HepG2 (cell line): Measurements from ENCODE around the gene TMEM222. TPM values are rescaled to one million over a fixed set of nuclear protein-coding genes. Genes with fewer than 3 reads are reported as not detected.

ENCODE experiments used
- ATAC-seq: fragments of 200-7000 bp; cut with Tn5 transposase; 3 replicates; pipeline ENCODE4 v1.9.1; 2020; ENCODE audit warnings: mild to moderate bottlenecking, moderate library complexity
- BruUV-seq: library from RNA; stranded (reverse); fragments of 400-500 nt; replicated peaks from 2 replicates; lab custom pipeline; 2021; lab: Mats Ljungman, UMichigan
- CTCF ChIA-PET: fragments of 300-600 bp; formaldehyde crosslinking; extraction: SDS; loops from one replicate; lab custom pipeline; 2021; ENCODE audit warnings: low total read pairs, inconsistent platforms, low intra/inter-chr PET ratio; lab: Yijun Ruan, JAX
- POLR2A ChIA-PET: fragments of 350-600 bp; sonication (Branson Sonifier 250); formaldehyde crosslinking; loops from one replicate; lab custom pipeline; 2020; ENCODE audit warnings: antibody characterized with exemption, inconsistent platforms; lab: Yijun Ruan, JAX
- DNase-seq: peaks from one replicate; pipeline ENCODE4 v3.0.0-alpha.2; 2015; ENCODE audit warnings: low spot score
- FAIRE-seq: peaks from 3 replicates; lab custom pipeline; 2011; peaks lifted over from hg19 to GRCh38; lab: Jason Lieb, UNC
- H2AFZ ChIP-seq: one replicate; pipeline ENCODE4 v1.6.1; 2011; ENCODE audit warnings: low read length, inconsistent platforms
- H3K27ac ChIP-seq: fragments of 300-600 bp; 3 replicates; pipeline ENCODE4 v1.8.0; 2011; ENCODE audit warnings: mixed run types, mild to moderate bottlenecking, mixed read lengths, low read length, inconsistent platforms; ENCODE audit not compliant: insufficient read depth; ENCODE audit errors: extremely low read length
- H3K27me3 ChIP-seq, 2 experiments: fragments of 200-600 bp in 1 of 2; 2 replicates in 1 of 2; 3 replicates in 1 of 2; pipeline versions ENCODE4 v1.6.0 to v1.8.0; 2011; ENCODE audit warnings: low read length in 2 of 2, mild to moderate bottlenecking in 2 of 2, moderate library complexity in 2 of 2, inconsistent platforms in 1 of 2; ENCODE audit not compliant: insufficient read depth in 2 of 2, control insufficient read depth in 1 of 2
- H3K36me3 ChIP-seq, 2 experiments: fragments of 200-600 bp in 1 of 2; replicated peaks in 1 of 2; 2 replicates in 1 of 2; 3 replicates in 1 of 2; pipeline versions ENCODE4 v1.5.1 to v1.8.0; 2011; ENCODE audit warnings: low read length in 2 of 2, inconsistent platforms in 1 of 2; ENCODE audit not compliant: insufficient read depth in 2 of 2, control insufficient read depth in 1 of 2
- H3K4me1 ChIP-seq: 2 replicates; pipeline ENCODE4 v1.5.1; 2012; ENCODE audit warnings: low read length, inconsistent platforms; ENCODE audit not compliant: insufficient read depth
- H3K4me2 ChIP-seq: 2 replicates; pipeline ENCODE4 v1.6.0; 2011; ENCODE audit warnings: low read depth, low read length, inconsistent platforms
- H3K4me3 ChIP-seq, 3 experiments: fragments of 200-600 bp in 1 of 3; sonication (generic), shearing (Covaris generic) in 1 of 3; replicated peaks in 1 of 3; 2 replicates each; pipeline ENCODE4 v1.5.1; 2011 to 2016; ENCODE audit warnings: low read length in 3 of 3, inconsistent platforms in 2 of 3, low read depth in 2 of 3, mild to moderate bottlenecking in 2 of 3, control low read depth in 1 of 3, mixed read lengths in 1 of 3; ENCODE audit not compliant: insufficient read depth in 1 of 3
- H3K79me2 ChIP-seq: one replicate; pipeline ENCODE4 v1.6.1; 2011; ENCODE audit warnings: low read length, inconsistent platforms; ENCODE audit not compliant: insufficient read depth
- H3K9ac ChIP-seq: 2 replicates; pipeline ENCODE4 v1.6.0; 2011; ENCODE audit warnings: mild to moderate bottlenecking, low read depth, low read length, inconsistent platforms; ENCODE audit not compliant: insufficient read depth
- H3K9me3 ChIP-seq: 2 replicates; pipeline ENCODE4 v1.5.1; 2012; ENCODE audit warnings: mild to moderate bottlenecking, low read length
- H4K20me1 ChIP-seq: 2 replicates; pipeline ENCODE4 v1.6.0; 2011; ENCODE audit warnings: inconsistent platforms, mild to moderate bottlenecking, low read length, moderate library complexity; ENCODE audit not compliant: insufficient read depth
- NPAS2 ChIP-seq: sonication (generic); formaldehyde crosslinking; IDR thresholded peaks from 2 replicates; pipeline ENCODE4 v1.8.0; 2022; ENCODE audit warnings: mild to moderate bottlenecking, missing genetic modification reagents, borderline replicate concordance
- PTBP1 ChIP-seq: fragments of 200-400 bp; formaldehyde crosslinking; IDR thresholded peaks from 2 replicates; pipeline ENCODE4 v1.6.1; 2018; ENCODE audit warnings: low read length, low read depth; ENCODE audit not compliant: poor library complexity, severe bottlenecking
- SOX13 ChIP-seq, 3 experiments: fragments of 450-650 bp in 1 of 3; sonication (generic) in 1 of 3; formaldehyde crosslinking in 1 of 3; IDR thresholded peaks in 2 of 3; conservative IDR thresholded peaks in 1 of 3; 2 replicates each; pipeline versions ENCODE4 v1.5.0 to v1.6.1; 2016 to 2020; ENCODE audit warnings: antibody characterized with exemption in 1 of 3, mild to moderate bottlenecking in 1 of 3, missing compliant biosample characterization in 1 of 3, missing genetic modification reagents in 1 of 3, moderate library complexity in 1 of 3
- STAG1 ChIP-seq: sonication (generic); formaldehyde crosslinking; IDR thresholded peaks from 2 replicates; pipeline ENCODE4 v1.4.0; 2020; ENCODE audit warnings: missing genetic modification reagents
- TARDBP ChIP-seq: sonication (generic); formaldehyde crosslinking; IDR thresholded peaks from 2 replicates; pipeline ENCODE4 v1.8.0; 2022; ENCODE audit warnings: mild to moderate bottlenecking, missing genetic modification reagents
- XRCC5 ChIP-seq: fragments of 200-400 bp; formaldehyde crosslinking; optimal IDR thresholded peaks from 2 replicates; pipeline ENCODE3; 2017; ENCODE audit warnings: mild to moderate bottlenecking, low read length
- ZBTB38 ChIP-seq: sonication (generic); formaldehyde crosslinking; IDR thresholded peaks from 2 replicates; pipeline ENCODE4 v1.5.1; 2020; ENCODE audit warnings: mild to moderate bottlenecking, missing genetic modification reagents
- ZBTB7B ChIP-seq: sonication (generic); formaldehyde crosslinking; IDR thresholded peaks from 2 replicates; pipeline ENCODE4 v1.4.0; 2020; ENCODE audit warnings: missing genetic modification reagents
- ZFX ChIP-seq: sonication (generic); formaldehyde crosslinking; IDR thresholded peaks from 2 replicates; pipeline ENCODE4 v1.4.0; 2020; ENCODE audit warnings: mild to moderate bottlenecking, low read depth, missing genetic modification reagents, moderate library complexity
- ZNF546 ChIP-seq: sonication (generic); formaldehyde crosslinking; conservative IDR thresholded peaks from 2 replicates; pipeline ENCODE4 v1.8.1; 2023; ENCODE audit warnings: mild to moderate bottlenecking, missing genetic modification reagents
- ZNF547 ChIP-seq: sonication (generic); formaldehyde crosslinking; IDR thresholded peaks from 2 replicates; pipeline ENCODE4 v1.5.1; 2020; ENCODE audit warnings: mild to moderate bottlenecking, missing genetic modification reagents
- WGBS: methylation state at CpG from one replicate; pipeline ENCODE4 v1.1.6; 2017; ENCODE audit warnings: low lambda C conversion rate; 5-methylcytosine and 5-hydroxymethylcytosine counted together
- in situ Hi-C: cut with HindIII; loops from 2 replicates; pipeline ENCODE4 v1.10.0; 2017; ENCODE audit warnings: low pct_unique_long_range_greater_than_20kb; ENCODE audit not compliant: extremely low pct_ligation_motif_present
- intact Hi-C: fragments of 100-400 bp; cut with micrococcal nuclease; formaldehyde crosslinking; loops from one replicate; pipeline ENCODE4 v1.10.0; 2022; ENCODE audit not compliant: unreplicated experiment
- polyA plus RNA-seq, 8 experiments: library from polyadenylated mRNA; depleted of rRNA in 3 of 8; stranded (reverse) in 7 of 8; unstranded in 1 of 8; fragments of >200 nt; fragmentation: Illumina TruSeq in 4 of 8; extraction: Trizol in 4 of 8; gene quantifications; 2 replicates each; pipeline versions ENCODE4 v1.2.1 to v1.2.3, GENCODE V29; 2011 to 2016; ENCODE audit warnings: low read depth in 4 of 8, missing spikeins in 1 of 8, mixed read lengths in 1 of 8; ENCODE audit not compliant: insufficient read depth in 1 of 8
- total RNA-seq, 5 experiments: library from RNA; depleted of rRNA; stranded (reverse); fragments of >200 nt; fragmentation: Illumina TruSeq; extraction: Trizol; gene quantifications; 2 replicates each; pipeline ENCODE4 v1.2.3, GENCODE V29; 2016; ENCODE audit warnings: low read depth in 1 of 5
- TF ChIP-seq, protein P1 (sequence below): sonication (generic); formaldehyde crosslinking; conservative IDR thresholded peaks from 2 replicates; pipeline ENCODE4 v1.4.0; 2020; ENCODE audit warnings: missing genetic modification reagents
- TF ChIP-seq, protein P2 (sequence below): sonication (generic); formaldehyde crosslinking; IDR thresholded peaks from 2 replicates; pipeline ENCODE4 v1.4.0; 2020; ENCODE audit warnings: missing genetic modification reagents
- TF ChIP-seq, protein P3 (sequence below): sonication (generic); formaldehyde crosslinking; IDR thresholded peaks from 2 replicates; pipeline ENCODE4 v1.5.0; 2020; ENCODE audit warnings: mild to moderate bottlenecking, missing genetic modification reagents, moderate library complexity

TMEM222 gene
- total and polyA plus RNA-seq, 2 of the 13 experiments (the other 11 are each of a cell fraction or from before 2014, with no cell fraction given) = 22.7 to 29.6 TPM

DNA sequence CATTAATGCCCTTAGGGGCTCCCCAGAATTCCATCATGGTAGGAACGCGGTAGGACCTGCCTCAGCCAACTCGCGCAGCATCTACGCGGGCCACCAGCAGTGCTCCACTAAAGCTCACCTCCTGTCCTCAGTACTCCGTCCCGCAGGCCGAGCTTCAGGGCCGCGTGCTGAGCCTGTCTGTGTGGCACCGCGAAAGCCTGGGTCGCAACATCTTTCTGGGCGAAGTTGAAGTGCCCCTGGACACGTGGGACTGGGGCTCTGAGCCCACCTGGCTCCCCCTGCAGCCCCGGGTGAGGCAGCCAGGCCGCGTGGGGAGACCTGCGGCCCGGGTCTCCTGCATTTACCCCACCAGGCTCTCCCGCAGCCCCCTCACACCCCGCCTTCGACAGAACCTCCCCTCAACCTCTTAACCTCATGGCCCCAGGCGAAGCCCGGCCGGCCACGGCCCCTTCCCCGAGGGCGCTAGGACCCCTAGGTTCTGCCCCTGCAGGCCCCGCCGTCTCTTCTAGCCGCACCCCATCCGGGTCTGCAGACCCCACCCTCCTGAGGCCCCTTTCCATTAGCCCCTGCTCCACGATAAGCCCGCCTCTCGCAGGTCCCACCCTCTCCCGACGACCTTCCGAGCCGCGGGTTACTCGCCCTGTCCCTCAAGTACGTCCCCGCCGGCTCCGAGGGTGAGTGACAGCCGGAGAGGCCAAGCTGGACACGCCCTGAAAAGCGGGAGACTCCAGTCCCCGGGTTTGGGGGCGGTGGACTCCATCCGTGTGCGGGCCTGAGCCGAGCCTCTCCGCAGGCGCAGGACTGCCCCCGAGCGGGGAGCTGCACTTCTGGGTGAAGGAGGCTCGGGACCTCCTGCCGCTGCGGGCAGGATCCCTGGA lies 28.9 kb downstream of the TMEM222 start:
- WGBS = 62% methylated on average over 29 of the region's 62 CpGs
- no peak for FAIRE-seq
- Histone ChIP-seq H3K9ac (peak overlapping the region; percentile 35; the same call in 1 of the 2 replicates), H3K27ac (peak overlapping the region; percentile 30), H3K4me2 (peak overlapping the region; percentile 78), H3K27me3 (no peaks in the 10 kb centered on the region), H3K79me2 (no peaks in the 10 kb centered on the region), H2AFZ (no peak overlapping the region), H3K4me1 (peaks cover 28% of the 10 kb centered on the region), H3K4me3 (peak overlapping the region; percentile 32 to 69 (median 47)), H3K36me3 (no peaks in the 10 kb centered on the region), H4K20me1 (no peaks in the 10 kb centered on the region), H3K9me3 (no peaks in the 10 kb centered on the region)
- ChIA-PET CTCF (no interaction called here), POLR2A (interaction anchor here (1.0 to 4.8 kb wide), 4 partner anchors 8 to 14 kb away, joined by 4 to 36 read pairs (median 6); partner anchors contain the start of gene SYTL1)
- DNase-seq = peak; percentile 66
- intact Hi-C loops = no loop called here
- ATAC-seq = peak; percentile 80
- BruUV-seq = no TSS peak
- in situ Hi-C loops = no loop called here
- TF ChIP-seq ZNF547 (CRISPR knock-in tag) = 0 out of 2 replicates have a peak, but pooled peaks have one; percentile 42
- TF ChIP-seq, protein P1, sequence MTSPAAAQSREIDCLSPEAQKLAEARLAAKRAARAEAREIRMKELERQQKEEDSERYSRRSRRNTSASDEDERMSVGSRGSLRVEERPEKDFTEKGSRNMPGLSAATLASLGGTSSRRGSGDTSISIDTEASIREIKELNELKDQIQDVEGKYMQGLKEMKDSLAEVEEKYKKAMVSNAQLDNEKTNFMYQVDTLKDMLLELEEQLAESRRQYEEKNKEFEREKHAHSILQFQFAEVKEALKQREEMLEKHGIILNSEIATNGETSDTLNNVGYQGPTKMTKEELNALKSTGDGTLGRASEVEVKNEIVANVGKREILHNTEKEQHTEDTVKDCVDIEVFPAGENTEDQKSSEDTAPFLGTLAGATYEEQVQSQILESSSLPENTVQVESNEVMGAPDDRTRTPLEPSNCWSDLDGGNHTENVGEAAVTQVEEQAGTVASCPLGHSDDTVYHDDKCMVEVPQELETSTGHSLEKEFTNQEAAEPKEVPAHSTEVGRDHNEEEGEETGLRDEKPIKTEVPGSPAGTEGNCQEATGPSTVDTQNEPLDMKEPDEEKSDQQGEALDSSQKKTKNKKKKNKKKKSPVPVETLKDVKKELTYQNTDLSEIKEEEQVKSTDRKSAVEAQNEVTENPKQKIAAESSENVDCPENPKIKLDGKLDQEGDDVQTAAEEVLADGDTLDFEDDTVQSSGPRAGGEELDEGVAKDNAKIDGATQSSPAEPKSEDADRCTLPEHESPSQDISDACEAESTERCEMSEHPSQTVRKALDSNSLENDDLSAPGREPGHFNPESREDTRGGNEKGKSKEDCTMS (CRISPR knock-in tag) = no peak
- no peak for TF ChIP-seq PTBP1
- TF ChIP-seq ZFX (CRISPR knock-in tag) = 0 out of 2 replicates have a peak, but pooled peaks have one; percentile 24
- peak; percentile 71 for TF ChIP-seq XRCC5
- TF ChIP-seq ZNF546 = no peak
- TF ChIP-seq STAG1 (CRISPR knock-in tag) = 0 out of 2 replicates have a peak, but pooled peaks have one; percentile 28
- TF ChIP-seq ZBTB38 (CRISPR knock-in tag) = peak; percentile 91
- TF ChIP-seq, protein P2, sequence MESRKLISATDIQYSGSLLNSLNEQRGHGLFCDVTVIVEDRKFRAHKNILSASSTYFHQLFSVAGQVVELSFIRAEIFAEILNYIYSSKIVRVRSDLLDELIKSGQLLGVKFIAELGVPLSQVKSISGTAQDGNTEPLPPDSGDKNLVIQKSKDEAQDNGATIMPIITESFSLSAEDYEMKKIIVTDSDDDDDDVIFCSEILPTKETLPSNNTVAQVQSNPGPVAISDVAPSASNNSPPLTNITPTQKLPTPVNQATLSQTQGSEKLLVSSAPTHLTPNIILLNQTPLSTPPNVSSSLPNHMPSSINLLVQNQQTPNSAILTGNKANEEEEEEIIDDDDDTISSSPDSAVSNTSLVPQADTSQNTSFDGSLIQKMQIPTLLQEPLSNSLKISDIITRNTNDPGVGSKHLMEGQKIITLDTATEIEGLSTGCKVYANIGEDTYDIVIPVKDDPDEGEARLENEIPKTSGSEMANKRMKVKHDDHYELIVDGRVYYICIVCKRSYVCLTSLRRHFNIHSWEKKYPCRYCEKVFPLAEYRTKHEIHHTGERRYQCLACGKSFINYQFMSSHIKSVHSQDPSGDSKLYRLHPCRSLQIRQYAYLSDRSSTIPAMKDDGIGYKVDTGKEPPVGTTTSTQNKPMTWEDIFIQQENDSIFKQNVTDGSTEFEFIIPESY = peak; percentile 88
- TF ChIP-seq NPAS2 = no peak
- TF ChIP-seq, protein P3, sequence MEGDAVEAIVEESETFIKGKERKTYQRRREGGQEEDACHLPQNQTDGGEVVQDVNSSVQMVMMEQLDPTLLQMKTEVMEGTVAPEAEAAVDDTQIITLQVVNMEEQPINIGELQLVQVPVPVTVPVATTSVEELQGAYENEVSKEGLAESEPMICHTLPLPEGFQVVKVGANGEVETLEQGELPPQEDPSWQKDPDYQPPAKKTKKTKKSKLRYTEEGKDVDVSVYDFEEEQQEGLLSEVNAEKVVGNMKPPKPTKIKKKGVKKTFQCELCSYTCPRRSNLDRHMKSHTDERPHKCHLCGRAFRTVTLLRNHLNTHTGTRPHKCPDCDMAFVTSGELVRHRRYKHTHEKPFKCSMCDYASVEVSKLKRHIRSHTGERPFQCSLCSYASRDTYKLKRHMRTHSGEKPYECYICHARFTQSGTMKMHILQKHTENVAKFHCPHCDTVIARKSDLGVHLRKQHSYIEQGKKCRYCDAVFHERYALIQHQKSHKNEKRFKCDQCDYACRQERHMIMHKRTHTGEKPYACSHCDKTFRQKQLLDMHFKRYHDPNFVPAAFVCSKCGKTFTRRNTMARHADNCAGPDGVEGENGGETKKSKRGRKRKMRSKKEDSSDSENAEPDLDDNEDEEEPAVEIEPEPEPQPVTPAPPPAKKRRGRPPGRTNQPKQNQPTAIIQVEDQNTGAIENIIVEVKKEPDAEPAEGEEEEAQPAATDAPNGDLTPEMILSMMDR (CRISPR knock-in tag) = peak; percentile 68
- TF ChIP-seq SOX13 (IDR thresholded peaks at IDR 0.05) = no peak
- peak in 1 of 2 experiments; percentile 5; a peak in 1 of 4 replicates for TF ChIP-seq SOX13 (CRISPR knock-in tag; conservative IDR thresholded peaks at IDR 0.05 in 1 of 2, IDR thresholded peaks at IDR 0.05 in 1 of 2)
- no peak for TF ChIP-seq TARDBP (CRISPR knock-in tag)
- TF ChIP-seq ZBTB7B (CRISPR knock-in tag) = 0 out of 2 replicates have a peak, but pooled peaks have one; percentile 24
